ENCODE measurements around the gene SESTD1. TPM values are rescaled to one million over a fixed set of nuclear protein-coding genes. Genes with fewer than 3 reads are reported as not detected.

SESTD1 gene
- total and polyA plus RNA-seq, 9 of the 15 experiments (the other 6 are each of a cell fraction or from before 2014, with no cell fraction given): 0.32 to 5.6 (median 2.1) TPM

GRCh38 chr2:179068991-179069643 lies 195.5 kb downstream of the SESTD1 start (continued):
- TF ChIP-seq ZNF589 (CRISPR knock-in tag; IDR thresholded peaks at IDR 0.05; ENCODE audit: low read depth) (no peak), ARID2 (IDR thresholded peaks at IDR 0.05) (no peak)

GRCh38 chr2:179059026-179059700 lies 205.5 kb downstream of the SESTD1 start:
- no peak overlapping the region for H3K4me2 ChIP-seq (ENCODE audit: insufficient read depth, low read length)
- H3K9ac ChIP-seq (ENCODE audit: insufficient read depth in 1 of 2, low read depth in 2 of 2, low read length in 2 of 2): no peak overlapping the region
- no peaks in the 10 kb centered on the region for H3K79me2 ChIP-seq (ENCODE audit: control insufficient read depth, insufficient read depth, low read length)
- H3K36me3 ChIP-seq (ENCODE audit: control insufficient read depth, insufficient read depth, low read length): no peaks in the 10 kb centered on the region
- TF ChIP-seq NONO (IDR thresholded peaks at IDR 0.05; ENCODE audit: low read depth in 2 of 2, low read length in 1 of 2) (no peak), KDM4B (IDR thresholded peaks at IDR 0.05; ENCODE audit: borderline replicate concordance in 2 of 2, low read depth in 1 of 2) (no peak), FOXA1 (IDR thresholded peaks at IDR 0.05; ENCODE audit: borderline replicate concordance) (no peak), MBD2 (IDR thresholded peaks at IDR 0.05; ENCODE audit: borderline replicate concordance, low read depth) (no peak), PPARD (CRISPR knock-in tag; IDR thresholded peaks at IDR 0.05) (no peak), ZNF165 (CRISPR knock-in tag; IDR thresholded peaks at IDR 0.05; ENCODE audit: borderline replicate concordance) (no peak), BRF2 (IDR thresholded peaks at IDR 0.05; ENCODE audit: borderline replicate concordance, insufficient read depth, insufficient read length) (no peak), JUNB (CRISPR knock-in tag; conservative IDR thresholded peaks at IDR 0.05) (no peak), USF1 (CRISPR knock-in tag; IDR thresholded peaks at IDR 0.05) (no peak), JUND (IDR thresholded peaks at IDR 0.05; ENCODE audit: borderline replicate concordance, low read depth, low read length) (no peak), JUND (tag; IDR thresholded peaks at IDR 0.05; ENCODE audit: borderline replicate concordance, low read depth, low read length) (no peak), PCBP1 (IDR thresholded peaks at IDR 0.05; ENCODE audit: low read depth, low read length, poor library complexity, severe bottlenecking) (no peak), CAMTA2 (CRISPR knock-in tag; conservative IDR thresholded peaks at IDR 0.05) (no peak), ATF7 (IDR thresholded peaks at IDR 0.05) (no peak)
- H3K4me3 ChIP-seq: no peak overlapping the region
- no peaks in the 10 kb centered on the region for H3K9me3 ChIP-seq (replicated peaks; ENCODE audit: control insufficient read depth, insufficient read depth, low read depth, low read length)
- ChIA-PET POLR2A (interaction anchor here (0.6 kb wide), 1 partner anchor 10 kb away, joined by 3 read pairs; no protein-coding TSS in a partner anchor), CTCF (ENCODE audit: low intra/inter-chr PET ratio) (no interaction called here)
- 0% methylated on average over 2 of the region's 2 CpGs for WGBS (ENCODE audit: insufficient coverage, low coverage, missing lambda C conversion rate)
- intact Hi-C loops (cut with micrococcal nuclease) (no loop called here), in situ Hi-C loops (cut with MboI) (no loop called here)
- H2AFZ ChIP-seq (ENCODE audit: low read depth, low read length): no peak overlapping the region
- H3K27me3 ChIP-seq (ENCODE audit: control insufficient read depth in 2 of 2, insufficient read depth in 2 of 2, low read length in 2 of 2): no peaks in the 10 kb centered on the region
- ATAC-seq: no peak
- no peaks in the 10 kb centered on the region for H4K20me1 ChIP-seq (replicated peaks; ENCODE audit: control insufficient read depth, insufficient read depth, low read length)
- no peak for DNase-seq (ENCODE audit: extremely low read depth in 1 of 4, low spot score in 3 of 4)
- FAIRE-seq: no peak
- H3K9me1 ChIP-seq (ENCODE audit: control insufficient read depth, insufficient read depth, low read length): no peaks in the 10 kb centered on the region
- H3K27ac ChIP-seq (ENCODE audit: extremely low read depth, low read depth, low read length): no peak overlapping the region
- no peaks in the 10 kb centered on the region for H3K4me1 ChIP-seq (replicated peaks in 1 of 2; ENCODE audit: control insufficient read depth in 2 of 2, insufficient read depth in 2 of 2, low read length in 2 of 2)
- no TSS peak for BruUV-seq (replicated peaks)

All from K562 (cell line).